WI38 (cell line): ENCODE data around the gene CAD.

Experiments used
- H3K4me3 ChIP-seq: 2 replicates; pipeline ENCODE4 v1.5.1; 2011; ENCODE audit warnings: low read depth, mild to moderate bottlenecking, control low read depth, low read length
- TF ChIP-seq, protein P1 (sequence below): IDR thresholded peaks from 2 replicates; pipeline ENCODE4 v1.5.1; 2012; ENCODE audit warnings: low read depth, mild to moderate bottlenecking, control low read depth, low read length

The CAD gene

DNA sequence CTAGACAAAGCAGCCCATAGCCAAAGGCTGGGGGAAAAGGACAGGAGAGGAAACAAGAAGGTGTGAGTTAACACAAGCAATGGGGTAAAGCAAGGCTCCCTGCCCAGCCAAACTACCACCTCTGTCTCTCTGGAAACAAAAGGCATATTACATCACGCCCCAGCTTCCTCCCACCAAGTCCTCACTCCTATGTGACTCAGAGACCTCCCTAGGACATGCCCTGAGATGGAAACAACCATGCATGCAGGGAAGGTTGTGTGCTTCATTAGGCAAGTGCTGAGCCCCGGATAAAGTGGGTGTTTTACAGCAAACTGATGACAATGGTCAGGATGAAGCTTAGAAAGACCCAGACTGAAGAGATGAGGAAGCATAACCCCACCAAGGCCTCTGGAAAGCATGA, 14.3 kb upstream of the CAD start:
- TF ChIP-seq, protein P1, sequence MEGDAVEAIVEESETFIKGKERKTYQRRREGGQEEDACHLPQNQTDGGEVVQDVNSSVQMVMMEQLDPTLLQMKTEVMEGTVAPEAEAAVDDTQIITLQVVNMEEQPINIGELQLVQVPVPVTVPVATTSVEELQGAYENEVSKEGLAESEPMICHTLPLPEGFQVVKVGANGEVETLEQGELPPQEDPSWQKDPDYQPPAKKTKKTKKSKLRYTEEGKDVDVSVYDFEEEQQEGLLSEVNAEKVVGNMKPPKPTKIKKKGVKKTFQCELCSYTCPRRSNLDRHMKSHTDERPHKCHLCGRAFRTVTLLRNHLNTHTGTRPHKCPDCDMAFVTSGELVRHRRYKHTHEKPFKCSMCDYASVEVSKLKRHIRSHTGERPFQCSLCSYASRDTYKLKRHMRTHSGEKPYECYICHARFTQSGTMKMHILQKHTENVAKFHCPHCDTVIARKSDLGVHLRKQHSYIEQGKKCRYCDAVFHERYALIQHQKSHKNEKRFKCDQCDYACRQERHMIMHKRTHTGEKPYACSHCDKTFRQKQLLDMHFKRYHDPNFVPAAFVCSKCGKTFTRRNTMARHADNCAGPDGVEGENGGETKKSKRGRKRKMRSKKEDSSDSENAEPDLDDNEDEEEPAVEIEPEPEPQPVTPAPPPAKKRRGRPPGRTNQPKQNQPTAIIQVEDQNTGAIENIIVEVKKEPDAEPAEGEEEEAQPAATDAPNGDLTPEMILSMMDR = no peak
- H3K4me3 ChIP-seq = no peak overlapping the region

DNA sequence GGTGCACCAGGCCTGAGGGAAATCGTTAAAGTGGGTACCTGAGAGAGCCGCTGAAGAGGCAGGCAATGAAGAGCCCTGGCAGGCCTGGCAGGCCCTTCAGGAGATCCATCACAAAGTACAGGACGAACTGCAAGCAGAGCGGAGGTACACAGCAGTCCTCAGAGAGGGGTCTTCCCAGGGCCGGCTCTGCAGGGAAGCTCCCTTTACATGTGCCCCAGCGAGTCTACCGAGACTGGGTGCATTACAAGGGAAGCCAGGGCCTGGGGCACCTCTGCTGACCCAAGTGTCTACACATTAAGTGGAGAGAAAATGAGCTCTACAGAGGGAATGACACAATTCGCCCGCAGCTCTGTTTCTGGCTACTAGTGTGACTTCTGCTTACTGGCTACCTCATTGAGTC, 13.4 kb upstream of the CAD start:
- no peak overlapping the region for H3K4me3 ChIP-seq
- TF ChIP-seq, protein P1 = no peak

DNA sequence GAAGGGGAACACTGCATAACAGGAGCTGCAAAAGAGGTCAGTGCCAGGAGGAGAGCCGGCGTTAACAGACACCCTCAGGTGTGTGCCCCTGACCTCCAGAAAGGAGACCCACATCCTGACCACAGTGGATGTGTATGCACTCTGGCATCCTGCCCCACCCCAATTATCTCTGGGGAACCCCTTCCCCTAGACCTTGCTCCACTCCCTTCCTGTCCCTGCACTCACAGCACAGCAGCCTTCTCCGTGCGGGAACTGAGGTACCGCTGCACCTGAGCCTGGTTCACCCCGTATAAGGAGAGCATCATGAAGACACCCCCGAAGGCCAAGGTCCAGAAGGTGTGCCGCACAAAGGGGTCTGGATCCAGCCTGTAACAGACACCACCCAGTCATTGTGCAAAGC, 12.6 kb upstream of the CAD start:
- TF ChIP-seq, protein P1 = no peak
- no peak overlapping the region for H3K4me3 ChIP-seq

DNA sequence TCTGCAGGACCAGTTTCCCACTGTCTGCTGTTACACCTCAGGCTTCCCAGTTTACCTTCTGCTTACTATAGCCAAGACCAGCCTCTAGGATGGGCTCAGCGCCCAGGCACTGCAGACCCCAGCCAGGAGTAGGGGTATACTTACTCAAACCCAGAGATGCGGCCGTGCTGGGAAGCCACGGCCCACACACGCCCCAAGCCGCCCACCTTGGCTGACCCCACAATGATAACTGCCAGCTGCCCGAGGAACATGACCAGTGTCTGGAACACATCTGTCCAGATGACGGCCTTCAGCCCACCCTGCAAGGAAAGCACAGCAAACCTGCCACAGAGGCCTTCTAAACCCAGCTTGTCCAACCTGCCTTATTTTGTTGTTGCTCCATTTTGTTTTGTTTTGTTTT, 12.0 kb upstream of the CAD start:
- TF ChIP-seq, protein P1 = no peak
- no peak overlapping the region for H3K4me3 ChIP-seq

DNA sequence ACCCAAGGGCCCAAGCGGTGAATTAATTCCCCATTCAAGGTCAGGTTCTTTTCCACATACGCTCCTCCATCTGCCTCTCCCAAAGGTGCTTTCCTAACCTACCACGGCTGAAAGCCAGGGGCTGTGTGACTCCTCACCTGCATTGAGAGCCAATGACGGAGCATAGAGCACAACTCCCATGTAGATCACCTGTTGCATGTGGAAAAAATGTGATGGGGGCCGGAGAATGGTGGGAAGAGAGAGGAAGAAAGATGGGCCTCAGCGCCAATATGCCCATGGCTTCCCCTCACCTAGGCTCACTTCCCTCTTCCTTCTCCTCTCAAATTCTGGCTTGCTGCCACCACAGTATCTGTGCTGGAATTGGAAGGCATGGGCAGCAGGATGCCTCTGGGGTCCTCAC, 10.8 kb upstream of the CAD start:
- no peak overlapping the region for H3K4me3 ChIP-seq
- TF ChIP-seq, protein P1 = no peak

DNA sequence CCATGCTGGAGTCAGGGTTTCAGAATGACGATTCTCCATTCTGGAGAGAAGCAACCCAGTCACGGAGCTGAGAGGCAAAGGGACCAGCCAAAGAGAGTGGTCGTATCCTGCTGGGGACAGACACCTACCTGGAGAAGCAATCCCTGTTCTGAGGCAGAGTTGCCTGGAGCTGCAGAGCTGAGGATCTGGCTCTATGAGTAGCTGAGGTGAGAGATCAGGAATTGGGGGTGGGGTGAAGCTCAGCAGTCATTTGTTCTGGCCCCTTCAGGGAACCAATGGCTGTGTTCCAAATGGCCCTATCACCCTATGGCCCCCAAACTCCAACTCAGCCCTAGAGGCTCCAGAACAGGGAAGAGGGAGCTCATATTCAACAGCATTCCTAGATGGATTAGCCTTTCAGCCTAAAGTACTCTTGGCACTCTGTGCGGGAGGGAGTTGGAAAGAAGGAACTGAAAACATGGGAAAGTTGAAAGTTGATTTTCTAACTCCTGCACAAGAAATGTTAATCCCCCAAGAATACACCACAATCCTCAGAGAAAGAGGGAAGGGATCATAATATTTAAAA, 8.6 kb upstream of the CAD start:
- TF ChIP-seq, protein P1 = no peak

DNA sequence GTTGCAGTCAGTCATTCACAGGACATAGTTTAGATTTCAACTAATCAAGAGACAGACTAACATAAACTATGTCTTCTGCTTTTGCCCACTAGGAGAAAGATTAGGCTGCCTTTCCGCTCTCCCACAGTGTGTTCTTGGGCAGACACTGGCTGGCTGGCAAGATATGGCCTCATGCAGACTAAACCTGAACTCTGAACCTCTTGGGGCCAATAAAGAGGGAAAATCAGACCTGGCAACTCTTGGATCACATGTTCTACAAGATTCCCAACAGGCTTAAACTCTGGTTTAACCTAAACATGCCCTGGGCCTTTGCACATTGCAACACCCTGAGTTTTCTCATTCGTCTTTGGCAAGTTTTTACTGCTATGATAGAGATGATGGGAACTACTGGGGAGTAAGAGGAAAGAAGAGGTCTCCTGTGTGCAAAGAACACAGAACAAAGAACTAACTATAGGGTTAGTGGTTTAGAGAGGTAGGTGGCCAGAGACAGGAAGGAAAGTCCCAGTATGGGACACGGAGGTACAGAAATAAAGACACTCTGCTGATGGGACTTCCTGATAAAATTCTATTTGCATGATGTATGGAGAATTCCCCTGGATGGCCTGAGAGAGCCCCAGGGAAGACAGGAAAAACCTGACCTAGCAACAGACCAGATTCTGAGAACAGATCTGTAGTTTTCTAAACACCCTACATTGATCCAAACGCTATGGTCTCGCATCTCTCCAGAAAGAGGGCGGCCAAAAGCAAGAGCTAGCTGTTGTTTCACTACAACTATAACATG, 7.4 kb upstream of the CAD start:
- TF ChIP-seq, protein P1 = no peak
- no peak overlapping the region for H3K4me3 ChIP-seq

More for the DNA sequence above, 8.6 kb upstream of the CAD start:
- no peak overlapping the region for H3K4me3 ChIP-seq
